AG09309 (cell line): ENCODE results near the gene EYA3.

Experiments
- DNase-seq: peaks from one replicate; pipeline ENCODE4 v3.0.0-alpha.2; 2010; ENCODE audit warnings: low read depth
- H3K4me3 ChIP-seq: 2 replicates; pipeline ENCODE4 v1.5.1; 2011; ENCODE audit warnings: mild to moderate bottlenecking, low read depth, low read length, moderate library complexity; ENCODE audit not compliant: control insufficient read depth
- TF ChIP-seq, protein P1 (sequence below): IDR thresholded peaks from 2 replicates; pipeline ENCODE4 v1.5.1; 2011; ENCODE audit warnings: mild to moderate bottlenecking, low read depth, low read length, inconsistent platforms; ENCODE audit not compliant: insufficient read depth, control insufficient read depth; ENCODE audit errors: missing control alignments

Gene EYA3

GRCh38 chr1:28073867-28074266, 14.5 kb downstream of the EYA3 start:
- TF ChIP-seq, protein P1, sequence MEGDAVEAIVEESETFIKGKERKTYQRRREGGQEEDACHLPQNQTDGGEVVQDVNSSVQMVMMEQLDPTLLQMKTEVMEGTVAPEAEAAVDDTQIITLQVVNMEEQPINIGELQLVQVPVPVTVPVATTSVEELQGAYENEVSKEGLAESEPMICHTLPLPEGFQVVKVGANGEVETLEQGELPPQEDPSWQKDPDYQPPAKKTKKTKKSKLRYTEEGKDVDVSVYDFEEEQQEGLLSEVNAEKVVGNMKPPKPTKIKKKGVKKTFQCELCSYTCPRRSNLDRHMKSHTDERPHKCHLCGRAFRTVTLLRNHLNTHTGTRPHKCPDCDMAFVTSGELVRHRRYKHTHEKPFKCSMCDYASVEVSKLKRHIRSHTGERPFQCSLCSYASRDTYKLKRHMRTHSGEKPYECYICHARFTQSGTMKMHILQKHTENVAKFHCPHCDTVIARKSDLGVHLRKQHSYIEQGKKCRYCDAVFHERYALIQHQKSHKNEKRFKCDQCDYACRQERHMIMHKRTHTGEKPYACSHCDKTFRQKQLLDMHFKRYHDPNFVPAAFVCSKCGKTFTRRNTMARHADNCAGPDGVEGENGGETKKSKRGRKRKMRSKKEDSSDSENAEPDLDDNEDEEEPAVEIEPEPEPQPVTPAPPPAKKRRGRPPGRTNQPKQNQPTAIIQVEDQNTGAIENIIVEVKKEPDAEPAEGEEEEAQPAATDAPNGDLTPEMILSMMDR = no peak
- no peak for DNase-seq
- H3K4me3 ChIP-seq = no peak overlapping the region

GRCh38 chr1:28071813-28072212, 16.6 kb downstream of the EYA3 start:
- TF ChIP-seq, protein P1 = no peak
- DNase-seq = no peak
- H3K4me3 ChIP-seq = no peak overlapping the region

DNA sequence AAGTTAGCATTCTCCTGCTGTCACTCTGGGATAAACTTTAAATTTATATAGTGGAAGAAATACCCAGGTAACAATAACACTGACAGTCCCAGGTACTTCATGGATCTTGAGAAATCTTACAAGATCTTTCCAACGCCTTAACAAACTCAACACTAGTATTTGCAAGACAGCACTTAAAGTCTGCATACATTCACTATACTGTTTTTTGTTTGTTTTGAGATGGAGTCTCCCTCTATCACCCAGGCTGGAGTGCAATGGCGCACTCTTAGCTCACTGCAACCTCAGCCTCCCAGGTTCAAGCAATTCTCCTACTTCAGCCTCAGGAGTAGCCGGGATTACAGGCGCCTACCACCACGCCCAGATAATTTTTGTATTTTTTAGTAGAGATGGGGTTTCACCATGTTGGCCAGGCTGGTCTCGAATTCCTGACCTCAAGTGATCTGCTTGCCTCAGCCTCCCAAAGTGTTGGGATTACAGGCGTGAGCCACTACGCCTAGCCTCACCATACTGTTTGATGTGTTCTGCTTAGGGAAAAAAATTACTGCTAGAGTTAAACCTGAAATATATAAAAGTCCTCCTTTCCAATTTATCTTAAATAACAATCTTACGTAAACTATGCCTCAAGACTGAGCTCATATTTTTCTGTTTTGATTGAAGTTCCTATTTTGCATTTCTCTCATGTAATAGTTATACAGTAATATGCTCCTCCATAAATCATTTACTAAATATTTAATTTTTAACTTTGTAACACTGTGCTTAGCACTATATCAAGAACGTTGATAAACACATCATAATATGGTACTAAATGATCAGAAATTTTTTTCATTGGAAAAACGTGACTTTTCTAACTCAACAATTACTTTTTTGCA, 17.5 kb downstream of the EYA3 start:
- no peak for DNase-seq
- no peak overlapping the region for H3K4me3 ChIP-seq

DNA sequence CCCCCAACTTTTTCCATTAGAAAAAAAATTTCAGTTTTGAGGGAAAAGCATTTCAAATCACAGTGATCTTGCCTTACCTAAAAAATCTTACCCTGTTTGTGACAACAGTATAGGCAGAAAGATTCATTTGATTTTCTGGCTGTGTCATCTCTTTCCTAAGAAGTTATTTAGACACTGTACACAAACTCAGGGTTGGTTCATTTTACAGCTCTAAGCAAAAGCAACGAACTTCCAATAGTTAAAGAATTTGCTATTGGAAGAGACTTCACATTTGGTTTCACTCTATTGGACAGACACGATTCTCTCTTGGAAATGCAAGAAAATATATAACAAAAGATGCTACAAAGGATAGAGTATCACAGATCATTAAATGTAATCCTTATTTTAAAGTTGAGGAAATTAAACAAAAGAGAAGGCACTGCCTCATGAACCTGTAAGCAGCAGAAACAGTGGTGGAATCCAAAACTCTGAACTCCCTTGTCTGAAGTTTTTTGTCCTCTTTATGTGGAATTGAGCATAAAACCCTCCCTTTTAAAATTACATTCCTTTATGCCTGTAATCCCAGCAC, 20.8 kb downstream of the EYA3 start:
- no peak overlapping the region for H3K4me3 ChIP-seq
- TF ChIP-seq, protein P1 = no peak
- no peak for DNase-seq

More for the DNA sequence above, 17.5 kb downstream of the EYA3 start:
- TF ChIP-seq, protein P1 = no peak

DNA sequence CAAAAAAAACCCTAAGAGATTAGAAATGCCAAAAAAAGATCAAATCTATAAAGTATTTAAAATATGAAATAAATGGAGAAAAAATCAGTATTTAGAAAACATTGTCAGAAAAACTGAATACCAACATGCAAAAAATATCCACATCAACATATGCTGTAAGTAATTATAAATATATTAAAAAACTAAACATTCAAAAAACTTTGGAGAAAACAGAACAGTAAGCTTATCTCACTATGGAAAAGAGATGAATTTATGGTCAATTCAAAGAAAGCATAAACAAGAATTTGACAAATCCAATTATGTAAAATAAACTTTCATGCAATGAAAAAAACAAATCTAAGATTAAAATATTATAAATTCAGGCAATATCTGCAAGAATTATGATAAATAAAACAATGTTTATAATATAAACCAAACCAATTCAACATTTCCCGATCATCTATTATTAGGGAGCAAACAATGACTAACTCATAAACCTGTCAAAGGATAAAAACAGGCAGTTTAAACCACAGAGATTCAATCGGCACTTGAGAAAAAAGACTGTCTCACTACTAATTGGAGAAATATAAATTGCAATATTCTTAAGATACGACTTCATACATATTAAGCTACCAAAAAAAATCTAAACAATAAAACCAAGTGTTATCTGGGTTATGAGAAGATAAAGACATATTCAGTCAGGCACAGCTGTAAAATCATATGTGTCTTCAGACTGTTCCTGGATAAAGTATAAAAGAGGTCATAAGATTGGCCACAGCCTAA, 21.8 kb downstream of the EYA3 start:
- H3K4me3 ChIP-seq = no peak overlapping the region
- no peak for DNase-seq
- TF ChIP-seq, protein P1 = no peak

DNA sequence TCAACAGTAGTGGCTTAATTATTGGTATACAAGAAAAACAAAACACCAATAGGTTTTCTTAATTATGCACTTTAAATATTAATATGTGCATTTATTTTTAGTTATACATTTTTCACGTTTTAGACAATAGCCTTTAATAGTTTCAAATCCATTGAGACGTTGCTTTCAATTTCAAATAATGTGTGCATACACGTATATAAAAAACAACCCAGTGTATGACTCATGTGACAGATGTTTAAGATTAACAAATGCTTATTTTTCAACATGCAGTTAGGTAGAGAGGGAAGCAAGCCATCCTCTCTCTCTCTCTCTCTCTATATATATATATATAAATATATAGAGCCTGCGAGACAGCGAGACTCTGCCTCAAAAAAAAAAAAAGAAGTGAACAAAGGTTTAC, 24.3 kb downstream of the EYA3 start:
- H3K4me3 ChIP-seq = no peak overlapping the region
- no peak for DNase-seq
- TF ChIP-seq, protein P1 = no peak
